HCT116 (cell line): ENCODE measurements around the gene MSLN. TPM values are rescaled to one million over a fixed set of nuclear protein-coding genes. Genes with fewer than 3 reads are reported as not detected.

ENCODE experiments used
- ATAC-seq: fragments of 200-7000 bp; cut with Tn5 transposase; 2 replicates; pipeline ENCODE4 v1.9.1; 2020; ENCODE audit warnings: mild to moderate bottlenecking, moderate library complexity
- BruUV-seq: library from RNA; stranded (reverse); fragments of 400-500 nt; replicated peaks from 2 replicates; lab custom pipeline; 2021; lab: Mats Ljungman, UMichigan
- CTCF ChIA-PET: fragments of 300-600 bp; sonication (Branson Sonifier 250); formaldehyde crosslinking; loops from one replicate; lab custom pipeline; 2021; ENCODE audit warnings: antibody characterized with exemption; lab: Charles Lee
- POLR2A ChIA-PET: fragments of 300-600, 350-600 bp; sonication (Branson Sonifier 250); formaldehyde crosslinking; loops from one replicate; lab custom pipeline; 2021; ENCODE audit warnings: antibody characterized with exemption; lab: Charles Lee
- RAD21 ChIA-PET, 2 experiments: fragments of 300-600 bp; sonication (Branson Sonifier 250); formaldehyde crosslinking; loops; one replicate each; lab custom pipeline; 2023; ENCODE audit warnings: low total read pairs in 2 of 2; ENCODE audit not compliant: uncharacterized antibody in 2 of 2, unreplicated experiment in 2 of 2, low non-redundant PET in 1 of 2; lab: Charles Lee
- DNase-seq: peaks from one replicate; pipeline ENCODE4 v3.0.0-alpha.2; 2010; ENCODE audit warnings: low read depth, low spot score
- H2AFZ ChIP-seq: fragments of 200-600 bp; shearing (Covaris generic), sonication (generic); 2 replicates; pipeline ENCODE4 v1.6.1; 2017; ENCODE audit warnings: low read depth, mixed run types, mixed read lengths, antibody characterized with exemption, low read length; ENCODE audit not compliant: poor library complexity, severe bottlenecking
- H3K27ac ChIP-seq: 2 replicates; pipeline ENCODE4 v1.5.1; 2012; ENCODE audit warnings: low read depth, low read length
- H3K27me3 ChIP-seq: fragments of 200-600 bp; sonication (generic); 2 replicates; pipeline ENCODE4 v1.6.1; 2016; ENCODE audit warnings: mixed run types, low read length, mixed read lengths; ENCODE audit not compliant: insufficient read depth
- H3K36me3 ChIP-seq, 2 experiments: fragments of 200-500 bp in 1 of 2; fragments of 200-600 bp in 1 of 2; sonication (Bioruptor generic) in 1 of 2; sonication (generic) in 1 of 2; 2 replicates each; pipeline versions ENCODE4 v1.5.1 to v1.6.1; 2014 to 2016; ENCODE audit warnings: low read length in 2 of 2, inconsistent platforms in 1 of 2, mixed read lengths in 1 of 2, mixed run types in 1 of 2; ENCODE audit not compliant: insufficient read depth in 2 of 2, control insufficient read depth in 1 of 2
- H3K4me1 ChIP-seq, 2 experiments: fragments of 200-600 bp in 1 of 2; sonication (generic) in 1 of 2; 2 replicates each; pipeline versions ENCODE4 v1.5.1 to v1.6.1; 2012 to 2017; ENCODE audit warnings: low read length in 2 of 2, inconsistent platforms in 1 of 2, mild to moderate bottlenecking in 1 of 2, mixed read lengths in 1 of 2, mixed run types in 1 of 2, moderate library complexity in 1 of 2; ENCODE audit not compliant: insufficient read depth in 2 of 2, control insufficient read depth in 1 of 2
- H3K4me2 ChIP-seq: fragments of 200-600 bp; sonication (generic); 2 replicates; pipeline ENCODE4 v1.6.1; 2017; ENCODE audit warnings: mixed run types, low read length, mixed read lengths
- H3K4me3 ChIP-seq, 2 experiments: fragments of 200-600 bp in 1 of 2; sonication (generic) in 1 of 2; replicated peaks in 1 of 2; 2 replicates each; pipeline ENCODE4 v1.5.1; 2011 to 2016; ENCODE audit warnings: low read length in 2 of 2, control low read depth in 1 of 2, low read depth in 1 of 2, mild to moderate bottlenecking in 1 of 2, mixed read lengths in 1 of 2, mixed run types in 1 of 2
- H3K79me2 ChIP-seq: fragments of 200-600 bp; sonication (generic); 2 replicates; pipeline ENCODE4 v1.6.1; 2017; ENCODE audit warnings: mild to moderate bottlenecking, mixed run types, low read length, moderate library complexity, mixed read lengths; ENCODE audit not compliant: insufficient read depth
- H3K9ac ChIP-seq: fragments of 200-600 bp; sonication (generic); 2 replicates; pipeline ENCODE4 v1.6.1; 2016; ENCODE audit warnings: low read length, mixed read lengths
- H3K9me2 ChIP-seq: fragments of 200-600 bp; sonication (generic), shearing (Covaris generic); 2 replicates; pipeline ENCODE4 v1.6.1; 2017; ENCODE audit warnings: mixed run types, mild to moderate bottlenecking, moderate library complexity; ENCODE audit not compliant: insufficient read depth
- H3K9me3 ChIP-seq, 2 experiments: fragments of 200-500 bp in 1 of 2; fragments of 200-600 bp in 1 of 2; sonication (Bioruptor generic) in 1 of 2; sonication (generic) in 1 of 2; 2 replicates each; pipeline ENCODE4 v1.6.1; 2014 to 2017; ENCODE audit warnings: low read length in 2 of 2, mixed read lengths in 2 of 2, inconsistent platforms in 1 of 2, low read depth in 1 of 2, mild to moderate bottlenecking in 1 of 2, mixed run types in 1 of 2, moderate library complexity in 1 of 2; ENCODE audit not compliant: control insufficient read depth in 1 of 2, insufficient read depth in 1 of 2
- H4K20me1 ChIP-seq: fragments of 200-600 bp; sonication (generic), shearing (Covaris generic); 2 replicates; pipeline ENCODE4 v1.6.1; 2017; ENCODE audit warnings: mixed run types, mild to moderate bottlenecking, moderate library complexity; ENCODE audit not compliant: insufficient read depth
- ATF3 ChIP-seq: IDR thresholded peaks from 2 replicates; pipeline ENCODE4 v1.6.1; 2012
- CBX3 ChIP-seq: IDR thresholded peaks from 2 replicates; pipeline ENCODE4 v1.6.1; 2012; ENCODE audit warnings: low read depth
- EGR1 ChIP-seq: IDR thresholded peaks from 2 replicates; pipeline ENCODE4 v1.6.1; 2012; ENCODE audit warnings: low read depth
- EZH2phosphoT487 ChIP-seq: fragments of 200-600 bp; IDR thresholded peaks from 2 replicates; pipeline ENCODE4 v1.6.1; 2018; ENCODE audit warnings: antibody characterized with exemption, borderline replicate concordance
- FOSL1 ChIP-seq: IDR thresholded peaks from 2 replicates; pipeline ENCODE4 v1.6.1; 2012; ENCODE audit warnings: low read depth
- JUND ChIP-seq: IDR thresholded peaks from 2 replicates; pipeline ENCODE4 v1.6.1; 2012
- MAX ChIP-seq: IDR thresholded peaks from 2 replicates; pipeline ENCODE4 v1.6.1; 2012
- POLR2A ChIP-seq: IDR thresholded peaks from 2 replicates; pipeline ENCODE4 v1.7.0; 2011; ENCODE audit warnings: borderline replicate concordance; ENCODE audit not compliant: insufficient read depth, insufficient read length; ENCODE audit errors: extremely low read depth
- POLR2AphosphoS5 ChIP-seq: IDR thresholded peaks from 2 replicates; pipeline ENCODE4 v1.6.1; 2011; ENCODE audit warnings: mild to moderate bottlenecking, low read depth, low read length, moderate library complexity
- SIN3A ChIP-seq: IDR thresholded peaks from 2 replicates; pipeline ENCODE4 v1.6.1; 2012; ENCODE audit warnings: low read depth
- TCF7L2 ChIP-seq: IDR thresholded peaks from 2 replicates; pipeline ENCODE4 v1.7.0; 2011; ENCODE audit warnings: borderline replicate concordance, inconsistent platforms; ENCODE audit not compliant: insufficient read depth, insufficient read length; ENCODE audit errors: extremely low read depth
- YY1 ChIP-seq: IDR thresholded peaks from 2 replicates; pipeline ENCODE4 v1.6.1; 2011; ENCODE audit warnings: low read length, low read depth, moderate library complexity, mild to moderate bottlenecking; ENCODE audit not compliant: insufficient replicate concordance; ENCODE audit errors: extremely low read depth
- ZFX ChIP-seq: fragments of 450-650 bp; IDR thresholded peaks from 2 replicates; pipeline ENCODE4 v1.6.1; 2017
- ZNF274 ChIP-seq: fragments of 200-500 bp; sonication (Bioruptor generic); IDR thresholded peaks from 2 replicates; pipeline ENCODE4 v1.6.1; 2014; ENCODE audit warnings: mild to moderate bottlenecking, low read depth, low read length, inconsistent platforms
- intact Hi-C: fragments of 100-400 bp; cut with micrococcal nuclease; formaldehyde crosslinking; loops from 2 replicates; pipeline ENCODE4 v1.10.0; 2022
- total RNA-seq: library from RNA; stranded (reverse); gene quantifications from one replicate; pipeline ENCODE4 v1.2.1, GENCODE V29; 2021; ENCODE audit not compliant: unreplicated experiment

The MSLN gene
- total RNA-seq, 1 experiment from 2014 or later: 40.9 TPM

- no peaks in the 10 kb centered on the region for H3K9me2 ChIP-seq
- H3K36me3 ChIP-seq: peaks cover 0 to 3% of the 10 kb centered on the region in 2 experiments; a peak in 1 of 4 replicates
- POLR2A ChIA-PET: interaction anchor here (1.0 kb wide), 1 partner anchor 10 kb away, joined by 3 read pairs; no protein-coding TSS in a partner anchor
- no peak for ATAC-seq
- no peak for TF ChIP-seq POLR2A
- no peak for TF ChIP-seq EZH2phosphoT487
- no peak for TF ChIP-seq FOSL1
- TF ChIP-seq ZNF274: no peak
- no peak for TF ChIP-seq MAX
- H3K9me3 ChIP-seq: no peaks in the 10 kb centered on the region
- H2AFZ ChIP-seq: no peak overlapping the region
- RAD21 ChIA-PET: no interaction called here
- intact Hi-C loops: no loop called here
- peak overlapping the region; percentile 50 for H3K9ac ChIP-seq
- H3K27ac ChIP-seq: peak overlapping the region; percentile 53; the same call in 1 of the 2 replicates
- DNase-seq: no peak
- no peak overlapping the region for H3K4me3 ChIP-seq
- BruUV-seq: no TSS peak
- peaks cover 17 to 52% of the 10 kb centered on the region in 2 experiments for H3K4me1 ChIP-seq
- CTCF ChIA-PET: interaction anchor here (0.6 to 2.0 kb wide), 3 partner anchors 84 to 310 kb away, joined by 3 to 9 read pairs (median 3); no protein-coding TSS in a partner anchor
- peak overlapping the region; percentile 68 for H3K4me2 ChIP-seq
- H4K20me1 ChIP-seq: no peaks in the 10 kb centered on the region
- H3K79me2 ChIP-seq: peaks cover 4% of the 10 kb centered on the region; the same call in 1 of the 2 replicates
- no peaks in the 10 kb centered on the region for H3K27me3 ChIP-seq
These were observed 36.0 kb downstream of the MSLN start for GRCh38 chr16:796296-797119.

- TF ChIP-seq SIN3A (no peak), ZFX (no peak), YY1 (no peak), JUND (no peak), TCF7L2 (no peak), POLR2AphosphoS5 (no peak), EGR1 (no peak), CBX3 (no peak), ATF3 (no peak)
- H3K4me3 ChIP-seq: no peak overlapping the region
- no peaks in the 10 kb centered on the region for H3K9me2 ChIP-seq
- CTCF ChIA-PET: no interaction called here
- H3K79me2 ChIP-seq: 0 out of 2 replicates have a peak, but pooled peaks cover 2% of the 10 kb centered on the region
- no peak overlapping the region; the same call in 1 of the 2 replicates for H3K27ac ChIP-seq
- POLR2A ChIA-PET: no interaction called here
- H3K4me1 ChIP-seq: peaks cover 17 to 52% of the 10 kb centered on the region in 2 experiments
- intact Hi-C loops: no loop called here
- H3K4me2 ChIP-seq: peak overlapping the region; percentile 68; the same call in 1 of the 2 replicates
- H3K9me3 ChIP-seq: no peaks in the 10 kb centered on the region
- ATAC-seq: peak; percentile 64
- no peaks in the 10 kb centered on the region for H3K27me3 ChIP-seq
- BruUV-seq: no TSS peak
- H3K36me3 ChIP-seq: no peaks in the 10 kb centered on the region; a peak in 1 of 4 replicates
- H4K20me1 ChIP-seq: no peaks in the 10 kb centered on the region
- DNase-seq: no peak
- H3K9ac ChIP-seq: no peak overlapping the region
- H2AFZ ChIP-seq: no peak overlapping the region
- RAD21 ChIA-PET: no interaction called here
These were observed 36.5 kb downstream of the MSLN start for GRCh38 chr16:797120-797420.
